Vagina (tissue), 2 donors: ENCODE data around the gene PIK3R1. TPM values are rescaled to one million over a fixed set of nuclear protein-coding genes. Genes with fewer than 3 reads are reported as not detected.
A peak's percentile ranks its signal among the peaks of the same experiment; 100 is the strongest.

Experiments used
- DNase-seq, 2 donors: peaks; one replicate each; pipeline ENCODE4 v3.0.0-alpha.2; 2017; ENCODE audit errors: extremely low spot score in 2 of 2
- H3K27ac ChIP-seq: fragments of 200-600 bp; sonication (generic); one replicate; pipeline ENCODE4 v1.5.1; 2019
- H3K27me3 ChIP-seq: fragments of 200-600 bp; sonication (generic); one replicate; pipeline ENCODE4 v1.5.1; 2019
- H3K36me3 ChIP-seq, 2 donors: fragments of 200-600 bp; sonication (generic); one replicate each; pipeline ENCODE4 v1.5.1; 2017 to 2019
- H3K4me1 ChIP-seq: fragments of 200-600 bp; sonication (generic); one replicate; pipeline ENCODE4 v1.5.1; 2019
- H3K4me3 ChIP-seq, 2 donors: fragments of 200-600 bp; sonication (generic); 1 replicate in 1 of 2; 2 replicates in 1 of 2; pipeline ENCODE4 v1.5.1; 2016 to 2019
- H3K9me3 ChIP-seq: fragments of 200-600 bp; sonication (generic); one replicate; pipeline ENCODE4 v1.5.1; 2019
- POLR2A ChIP-seq, 2 donors: fragments of 450-650 bp; IDR thresholded peaks; one replicate each; pipeline ENCODE4 v1.6.1; 2017; ENCODE audit warnings: antibody characterized with exemption in 2 of 2, mild to moderate bottlenecking in 2 of 2, moderate library complexity in 2 of 2
- POLR2AphosphoS5 ChIP-seq, 2 donors: sonication (generic); formaldehyde crosslinking; IDR thresholded peaks; one replicate each; pipeline ENCODE4 v1.9.0; 2017; ENCODE audit warnings: antibody characterized with exemption in 2 of 2, mild to moderate bottlenecking in 2 of 2, low read depth in 1 of 2; ENCODE audit not compliant: insufficient read depth in 1 of 2
- intact Hi-C: fragments of 100-400 bp; cut with DNase I; formaldehyde crosslinking; loops from one replicate; pipeline ENCODE4 v1.15.1; 2023
- total RNA-seq: library from RNA; depleted of rRNA; stranded (reverse); fragments of >200 nt; gene quantifications from one replicate; pipeline ENCODE4 v1.2.3, GENCODE V29; 2016
- TF ChIP-seq, protein P1 (sequence below), 3 experiments: fragments of 450-650 bp in 2 of 3; fragments of 200-600 bp in 1 of 3; sonication (generic) in 1 of 3; IDR thresholded peaks; one replicate each; pipeline ENCODE4 v1.5.1; 2017 to 2019; ENCODE audit warnings: antibody characterized with exemption in 3 of 3, mild to moderate bottlenecking in 2 of 3, moderate library complexity in 2 of 3

Gene PIK3R1
- total RNA-seq, 1 donor from 2014 or later: 134 TPM

DNA sequence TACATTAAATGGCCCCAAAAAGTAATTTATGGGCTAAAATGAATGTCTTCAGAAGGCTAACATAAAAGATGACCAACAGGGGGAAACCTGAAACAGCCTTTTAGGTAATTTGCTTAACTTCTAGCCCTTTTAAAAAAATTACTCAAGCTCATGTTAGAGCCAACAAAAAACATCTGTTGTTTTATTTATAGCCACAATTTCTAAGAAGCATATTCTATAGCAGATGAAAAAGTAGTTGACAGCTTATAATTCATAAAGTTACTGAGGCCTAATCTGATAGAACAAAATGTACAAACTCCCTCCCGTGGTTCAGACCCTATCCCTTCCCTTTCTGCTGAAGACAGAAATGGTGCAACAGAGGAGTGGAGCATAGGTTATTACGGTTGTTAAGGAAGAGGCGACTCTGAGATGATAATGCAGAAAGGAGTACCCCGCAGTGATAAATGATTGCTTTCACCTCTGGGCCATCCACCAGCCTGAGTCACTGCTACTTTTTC, 46.1 kb downstream of the PIK3R1 start:
- intact Hi-C loops: no loop called here
- TF ChIP-seq, protein P1, sequence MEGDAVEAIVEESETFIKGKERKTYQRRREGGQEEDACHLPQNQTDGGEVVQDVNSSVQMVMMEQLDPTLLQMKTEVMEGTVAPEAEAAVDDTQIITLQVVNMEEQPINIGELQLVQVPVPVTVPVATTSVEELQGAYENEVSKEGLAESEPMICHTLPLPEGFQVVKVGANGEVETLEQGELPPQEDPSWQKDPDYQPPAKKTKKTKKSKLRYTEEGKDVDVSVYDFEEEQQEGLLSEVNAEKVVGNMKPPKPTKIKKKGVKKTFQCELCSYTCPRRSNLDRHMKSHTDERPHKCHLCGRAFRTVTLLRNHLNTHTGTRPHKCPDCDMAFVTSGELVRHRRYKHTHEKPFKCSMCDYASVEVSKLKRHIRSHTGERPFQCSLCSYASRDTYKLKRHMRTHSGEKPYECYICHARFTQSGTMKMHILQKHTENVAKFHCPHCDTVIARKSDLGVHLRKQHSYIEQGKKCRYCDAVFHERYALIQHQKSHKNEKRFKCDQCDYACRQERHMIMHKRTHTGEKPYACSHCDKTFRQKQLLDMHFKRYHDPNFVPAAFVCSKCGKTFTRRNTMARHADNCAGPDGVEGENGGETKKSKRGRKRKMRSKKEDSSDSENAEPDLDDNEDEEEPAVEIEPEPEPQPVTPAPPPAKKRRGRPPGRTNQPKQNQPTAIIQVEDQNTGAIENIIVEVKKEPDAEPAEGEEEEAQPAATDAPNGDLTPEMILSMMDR (IDR thresholded peaks at IDR 0.05): no peak
- TF ChIP-seq POLR2AphosphoS5 (IDR thresholded peaks at IDR 0.05; ENCODE audit: insufficient read depth in 1 of 2, low read depth in 1 of 2): no peak
- TF ChIP-seq POLR2A (IDR thresholded peaks at IDR 0.05): no peak

DNA sequence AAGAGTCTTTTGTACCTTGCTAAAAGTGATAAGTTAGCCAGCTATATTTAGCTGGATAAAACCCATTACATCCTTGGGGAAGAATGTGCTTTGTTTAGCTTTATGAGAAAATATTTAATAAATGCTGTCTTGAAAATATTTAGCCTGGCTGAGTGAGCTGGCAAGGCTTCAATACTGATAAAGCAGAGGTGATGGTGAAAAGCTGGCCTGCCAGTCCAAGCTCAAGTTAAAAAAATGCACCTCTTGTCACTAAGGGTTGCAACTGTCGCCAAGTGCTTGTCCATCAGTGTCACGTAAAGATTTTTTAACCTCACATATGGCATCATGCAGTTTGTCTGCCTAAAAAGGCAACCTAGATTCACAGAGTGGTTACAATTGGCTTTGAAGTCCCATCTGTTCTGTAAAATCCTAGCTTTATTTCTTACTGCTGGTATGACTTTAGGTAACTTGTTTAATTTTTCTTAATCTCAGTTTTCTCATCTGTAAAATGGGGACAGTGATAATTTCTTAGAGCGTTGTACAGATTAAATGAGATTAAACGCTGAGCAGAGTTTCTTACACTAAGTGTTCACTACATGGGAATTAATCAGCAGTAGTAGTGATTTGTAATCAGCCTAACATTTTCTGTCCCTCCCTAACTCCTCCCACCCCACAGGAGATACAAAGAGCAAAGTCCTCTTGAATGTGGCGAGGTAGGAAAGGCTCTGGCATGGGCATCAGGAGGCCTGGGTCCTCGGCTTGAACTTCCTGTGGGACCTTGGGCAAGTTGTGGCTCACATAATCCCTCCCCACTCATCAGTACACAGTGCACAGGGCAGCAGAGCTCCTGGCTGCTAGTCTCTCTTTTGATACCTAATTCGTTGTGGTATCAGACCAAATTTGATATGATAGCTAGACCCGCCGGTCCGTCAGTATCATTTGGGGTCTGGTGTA, 48.7 kb downstream of the PIK3R1 start:
- intact Hi-C loops: no loop called here
- Histone ChIP-seq H3K4me3 (no peak overlapping the region), H3K36me3 (no peaks in the 10 kb centered on the region), H3K4me1 (peaks cover 90% of the 10 kb centered on the region), H3K27me3 (no peaks in the 10 kb centered on the region), H3K9me3 (no peaks in the 10 kb centered on the region), H3K27ac (peak overlapping the region; percentile 76)
- no peak for TF ChIP-seq POLR2AphosphoS5 (IDR thresholded peaks at IDR 0.05; ENCODE audit: insufficient read depth in 1 of 2, low read depth in 1 of 2)
- TF ChIP-seq POLR2A (IDR thresholded peaks at IDR 0.05): no peak
- TF ChIP-seq, protein P1 (IDR thresholded peaks at IDR 0.05): no peak
- no peak for DNase-seq

More for the DNA sequence above, 46.1 kb downstream of the PIK3R1 start:
- H3K27ac ChIP-seq: peak overlapping the region; percentile 22
- H3K27me3 ChIP-seq: no peaks in the 10 kb centered on the region
- H3K9me3 ChIP-seq: no peaks in the 10 kb centered on the region
- DNase-seq: no peak
- H3K4me3 ChIP-seq: no peak overlapping the region
- H3K36me3 ChIP-seq: no peaks in the 10 kb centered on the region
- H3K4me1 ChIP-seq: peaks cover 90% of the 10 kb centered on the region

DNA sequence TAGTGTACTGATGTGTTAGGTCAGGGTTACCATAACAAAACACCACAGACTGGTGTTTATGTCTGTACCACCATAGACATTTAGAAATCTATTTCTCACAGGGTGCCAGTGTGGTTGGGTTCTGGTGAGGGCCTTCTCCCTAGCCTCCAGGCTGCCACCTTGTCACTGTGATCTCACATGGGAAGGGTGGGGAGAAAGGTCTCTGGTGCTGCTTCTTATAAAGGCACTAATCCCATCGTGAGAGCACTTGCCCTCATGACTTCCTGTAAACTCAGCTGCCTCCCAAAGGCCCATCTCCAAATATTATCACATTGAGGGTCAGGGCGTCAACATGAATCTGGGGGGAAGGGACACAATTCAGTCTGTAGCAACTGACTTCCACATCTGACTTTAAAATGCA, 49.8 kb downstream of the PIK3R1 start:
- Histone ChIP-seq H3K36me3 (no peaks in the 10 kb centered on the region), H3K27ac (peak overlapping the region; percentile 76), H3K9me3 (no peaks in the 10 kb centered on the region), H3K4me3 (no peak overlapping the region), H3K27me3 (no peaks in the 10 kb centered on the region), H3K4me1 (peaks cover 89% of the 10 kb centered on the region)
- DNase-seq: no peak
- intact Hi-C loops: no loop called here
- TF ChIP-seq, protein P1 (IDR thresholded peaks at IDR 0.05): no peak
- no peak for TF ChIP-seq POLR2A (IDR thresholded peaks at IDR 0.05)
- no peak for TF ChIP-seq POLR2AphosphoS5 (IDR thresholded peaks at IDR 0.05; ENCODE audit: insufficient read depth in 1 of 2, low read depth in 1 of 2)

DNA sequence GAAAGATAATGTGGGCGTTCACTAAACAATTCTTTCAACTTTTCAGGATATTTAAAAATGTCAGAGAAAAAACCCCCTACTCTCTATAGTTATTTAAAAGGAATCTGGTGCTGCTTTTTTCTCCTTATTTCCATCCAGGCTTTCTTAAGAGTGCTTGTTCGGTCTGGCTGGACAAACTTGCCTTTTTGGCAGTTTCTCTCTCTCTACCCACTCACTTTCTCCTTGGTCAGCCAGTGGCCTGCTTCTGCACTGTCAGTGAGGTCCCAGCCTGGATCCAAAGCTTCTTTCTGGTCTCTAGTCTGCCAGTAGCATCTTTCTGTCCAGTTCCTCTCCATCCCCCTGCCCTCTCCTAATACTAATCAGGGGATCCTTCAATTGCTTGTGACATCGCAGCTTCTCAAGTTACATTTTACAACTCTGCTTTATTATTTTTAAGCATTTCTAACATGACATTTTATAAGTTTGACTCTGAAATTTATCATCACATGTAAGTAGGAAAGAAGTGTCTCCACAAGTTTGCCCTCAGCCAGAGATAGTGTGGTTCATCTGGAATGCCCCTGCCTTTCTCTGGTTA, 50.4 kb downstream of the PIK3R1 start:
- Histone ChIP-seq H3K36me3 (no peaks in the 10 kb centered on the region), H3K27me3 (no peaks in the 10 kb centered on the region), H3K4me1 (peaks cover 90% of the 10 kb centered on the region), H3K27ac (peak overlapping the region; percentile 76), H3K4me3 (no peak overlapping the region), H3K9me3 (no peaks in the 10 kb centered on the region)
- intact Hi-C loops: no loop called here
- TF ChIP-seq POLR2AphosphoS5 (IDR thresholded peaks at IDR 0.05; ENCODE audit: insufficient read depth in 1 of 2, low read depth in 1 of 2): no peak
- TF ChIP-seq POLR2A (IDR thresholded peaks at IDR 0.05): no peak
- TF ChIP-seq, protein P1 (IDR thresholded peaks at IDR 0.05): no peak
- no peak for DNase-seq
